ENCODE data around the gene AMN.
"Not testable (repeated sequence)": the region's sequence is repeated elsewhere in the genome, so short reads cannot be mapped to it uniquely, and the experiment has no call there.

AMN gene
- total RNA-seq, result 2.5 to 5.9 reads per million in 2 donors

GRCh38 chr14:102922490-102923200 lies at the start of gene AMN:
AMN (plus strand) TSS chr14:102922663; CDS start chr14:102922689, 26 bp downstream.
- peak in 1 of 5 experiments; percentile 25 for DNase-seq

GRCh38 chr14:102873131-102873530 lies 49.3 kb upstream of the AMN start:
- DNase-seq, result no peak

- DNase-seq, result no peak
Observed at GRCh38 chr14:102873546-102874061, 48.9 kb upstream of the AMN start.

- no peak for DNase-seq
Observed at GRCh38 chr14:102875652-102876051, 46.8 kb upstream of the AMN start.

GRCh38 chr14:102877511-102877910 lies 45.0 kb upstream of the AMN start:
- DNase-seq, result not testable (repeated sequence)

GRCh38 chr14:102878174-102878969 lies 44.1 kb upstream of the AMN start:
- DNase-seq, result no peak

GRCh38 chr14:102878970-102879460 lies 43.4 kb upstream of the AMN start:
- DNase-seq, result no peak

- no peak for DNase-seq
Observed at GRCh38 chr14:102882226-102882906, 40.1 kb upstream of the AMN start.

- DNase-seq, result peak in 1 of 5 experiments; percentile 73
Observed at GRCh38 chr14:102883089-102883541, 39.3 kb upstream of the AMN start.

- DNase-seq, result no peak
Observed at GRCh38 chr14:102883554-102883953, 38.9 kb upstream of the AMN start.

- no peak for DNase-seq
Observed at GRCh38 chr14:102885737-102886447, 36.6 kb upstream of the AMN start.

- DNase-seq, result no peak
Observed at GRCh38 chr14:102888748-102889147, 33.7 kb upstream of the AMN start.

GRCh38 chr14:102889615-102890014 lies 32.8 kb upstream of the AMN start:
- DNase-seq, result no peak

GRCh38 chr14:102891111-102891510 lies 31.4 kb upstream of the AMN start:
- DNase-seq, result no peak

GRCh38 chr14:102891556-102891955 lies 30.9 kb upstream of the AMN start:
- no peak for DNase-seq

- DNase-seq, result no peak
Observed at GRCh38 chr14:102892651-102893050, 29.8 kb upstream of the AMN start.

- DNase-seq, result no peak
Observed at GRCh38 chr14:102893452-102893851, 29.0 kb upstream of the AMN start.

- not testable (repeated sequence) for DNase-seq
Observed at GRCh38 chr14:102896735-102897134, 25.7 kb upstream of the AMN start.

GRCh38 chr14:102897299-102898027 lies 25.0 kb upstream of the AMN start:
- DNase-seq, result no peak

GRCh38 chr14:102898298-102898697 lies 24.2 kb upstream of the AMN start:
- no peak for DNase-seq

- DNase-seq, result no peak
Observed at GRCh38 chr14:102898776-102899515, 23.5 kb upstream of the AMN start.
